Measurements from ENCODE around the gene PCDH12.

Gene PCDH12

GRCh38 chr5:141908796-141909195 is 49.2 kb downstream of the PCDH12 start:
- no peak for DNase-seq (ENCODE audit: low spot score)

- DNase-seq (ENCODE audit: low spot score), result no peak
These were observed 51.0 kb downstream of the PCDH12 start for GRCh38 chr5:141906972-141907371.

- DNase-seq (ENCODE audit: low spot score), result no peak
These were observed 51.5 kb downstream of the PCDH12 start for GRCh38 chr5:141906517-141906916.

- DNase-seq (ENCODE audit: low spot score), result no peak
These were observed 53.5 kb downstream of the PCDH12 start for GRCh38 chr5:141904551-141904950.

DNA sequence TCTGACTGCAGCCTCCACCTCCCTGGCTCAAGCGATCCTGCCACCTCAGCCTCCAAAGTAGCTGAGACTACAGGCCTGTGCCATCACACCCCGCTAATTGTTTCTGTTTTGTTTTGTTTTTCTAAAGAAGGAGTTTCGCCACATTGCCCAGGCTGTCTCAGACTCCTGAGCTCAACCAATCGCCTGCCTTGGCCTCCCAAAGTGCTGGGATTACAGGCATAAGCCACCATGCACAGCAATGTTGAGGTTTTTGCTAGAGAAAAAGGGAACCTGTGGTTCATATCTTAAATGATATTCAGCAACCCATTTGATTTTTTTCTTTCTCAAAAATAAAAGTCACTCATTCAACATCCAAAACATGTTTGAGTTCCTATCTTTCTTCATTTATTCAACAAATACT is 54.7 kb downstream of the PCDH12 start:
- no peak for DNase-seq (ENCODE audit: low spot score)

DNA sequence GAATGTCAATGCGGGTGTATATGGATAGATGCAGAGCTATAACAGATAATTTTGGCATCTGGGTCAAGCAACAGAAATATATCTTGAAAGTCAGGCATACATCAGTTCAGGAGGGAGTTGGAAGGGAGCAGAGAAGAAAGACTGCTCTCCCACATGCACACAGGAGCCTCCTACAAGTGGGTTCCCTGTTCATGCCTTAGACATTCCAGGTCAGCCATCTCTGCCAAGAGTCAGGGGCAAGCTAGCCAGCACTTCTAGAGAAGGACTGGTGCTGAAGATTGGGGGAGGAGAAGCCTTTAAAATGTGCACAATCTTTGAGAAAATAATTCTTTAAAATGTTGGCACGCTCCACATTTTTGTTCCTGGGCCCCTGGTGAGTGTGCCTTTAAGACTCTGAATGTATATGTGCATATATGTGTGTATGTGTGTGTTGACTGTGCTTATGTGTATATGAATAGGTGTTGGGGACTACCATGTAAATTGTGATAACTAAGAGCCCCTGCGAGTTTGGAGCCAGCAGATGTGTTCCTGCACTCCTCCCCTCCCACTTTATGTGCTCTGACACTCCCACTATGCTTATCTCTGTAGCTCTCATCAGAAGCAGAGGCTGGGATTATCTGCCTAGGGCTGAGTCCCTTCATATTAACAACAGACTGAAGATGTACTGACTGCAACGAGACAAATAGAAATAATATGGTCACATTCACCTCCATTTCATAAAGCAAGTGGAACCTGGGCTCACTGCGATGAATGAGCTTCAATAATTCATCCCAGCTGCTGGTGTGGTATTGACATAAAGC is 55.8 kb downstream of the PCDH12 start:
- DNase-seq (ENCODE audit: low spot score), result no peak

DNA sequence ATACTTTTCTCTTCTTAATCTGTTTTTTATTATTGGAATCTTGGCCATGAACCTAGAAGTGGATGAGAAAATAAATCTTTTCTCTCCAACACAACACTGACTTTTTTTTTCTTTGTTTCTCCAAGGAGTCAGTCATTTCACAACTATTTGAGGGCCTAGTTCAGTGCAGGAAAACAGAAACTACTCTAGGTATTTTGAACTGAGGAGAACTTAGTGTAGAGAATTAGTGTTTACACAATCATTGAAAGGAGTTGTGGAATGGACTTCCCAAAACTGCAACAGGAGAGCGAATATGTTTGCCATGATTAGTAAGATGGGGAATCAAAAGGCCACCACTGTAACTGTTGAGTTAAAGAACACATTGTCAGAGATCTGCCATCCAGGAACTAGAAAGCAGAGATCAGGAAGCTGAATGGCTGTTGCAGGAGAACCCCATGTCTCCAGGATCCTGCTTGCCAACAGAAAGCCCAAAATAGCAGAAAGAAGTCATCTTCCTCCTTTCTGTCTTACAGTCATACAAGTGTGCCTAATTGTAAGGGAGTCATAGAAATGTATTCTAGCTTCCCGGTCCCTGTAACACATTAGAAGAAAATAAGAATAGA is 59.5 kb downstream of the PCDH12 start:
- no peak for DNase-seq (ENCODE audit: low spot score)

DNA sequence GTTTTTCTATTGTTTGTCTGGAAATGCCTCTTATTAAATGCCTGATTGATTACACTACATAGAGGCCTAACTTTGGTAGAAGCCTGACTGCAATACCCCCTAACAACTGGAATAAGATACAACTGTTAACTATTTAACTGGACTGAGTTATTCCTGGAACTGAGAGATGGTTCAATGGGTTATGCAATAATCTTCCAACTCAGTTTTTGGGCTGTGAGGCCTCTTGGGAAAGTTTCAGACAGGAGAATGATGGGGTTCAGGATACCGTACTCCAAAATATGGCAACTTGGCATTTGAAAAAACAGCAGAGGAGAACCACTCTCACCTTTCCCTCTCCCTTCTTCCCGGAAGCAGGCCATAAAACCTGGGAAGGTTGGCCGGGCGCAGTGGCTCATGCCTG is 60.6 kb downstream of the PCDH12 start:
- DNase-seq (ENCODE audit: low spot score), result no peak

All from CD4-positive, alpha-beta T cell treated with Interleukin-6 at 100 ng/mL for 8 hours (primary cell).